ENCODE results near the gene VPS13D.

- TF ChIP-seq, protein P1, sequence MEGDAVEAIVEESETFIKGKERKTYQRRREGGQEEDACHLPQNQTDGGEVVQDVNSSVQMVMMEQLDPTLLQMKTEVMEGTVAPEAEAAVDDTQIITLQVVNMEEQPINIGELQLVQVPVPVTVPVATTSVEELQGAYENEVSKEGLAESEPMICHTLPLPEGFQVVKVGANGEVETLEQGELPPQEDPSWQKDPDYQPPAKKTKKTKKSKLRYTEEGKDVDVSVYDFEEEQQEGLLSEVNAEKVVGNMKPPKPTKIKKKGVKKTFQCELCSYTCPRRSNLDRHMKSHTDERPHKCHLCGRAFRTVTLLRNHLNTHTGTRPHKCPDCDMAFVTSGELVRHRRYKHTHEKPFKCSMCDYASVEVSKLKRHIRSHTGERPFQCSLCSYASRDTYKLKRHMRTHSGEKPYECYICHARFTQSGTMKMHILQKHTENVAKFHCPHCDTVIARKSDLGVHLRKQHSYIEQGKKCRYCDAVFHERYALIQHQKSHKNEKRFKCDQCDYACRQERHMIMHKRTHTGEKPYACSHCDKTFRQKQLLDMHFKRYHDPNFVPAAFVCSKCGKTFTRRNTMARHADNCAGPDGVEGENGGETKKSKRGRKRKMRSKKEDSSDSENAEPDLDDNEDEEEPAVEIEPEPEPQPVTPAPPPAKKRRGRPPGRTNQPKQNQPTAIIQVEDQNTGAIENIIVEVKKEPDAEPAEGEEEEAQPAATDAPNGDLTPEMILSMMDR (IDR thresholded peaks at IDR 0.05 in 8 of 11, conservative IDR thresholded peaks at IDR 0.05 in 3 of 11) = no peak
- no peak for TF ChIP-seq POLR2A (IDR thresholded peaks at IDR 0.05)
These were observed 310.9 kb downstream of the VPS13D start for GRCh38 chr1:12540580-12541273.
